Osteocyte (in vitro differentiated cells): ENCODE results near the gene CEACAM20. TPM values are rescaled to one million over a fixed set of nuclear protein-coding genes. Genes with fewer than 3 reads are reported as not detected.

ENCODE experiments used
- DNase-seq: peaks from one replicate; pipeline ENCODE4 v3.0.0; 2021; ENCODE audit warnings: mixed read lengths; ENCODE audit not compliant: unreplicated experiment; ENCODE audit errors: extremely low spot score
- H3K27ac Mint-ChIP-seq: one replicate; pipeline ENCODE4 v1.8.0; 2021; ENCODE audit warnings: mild to moderate bottlenecking, mixed read lengths; ENCODE audit not compliant: unreplicated experiment
- H3K27me3 Mint-ChIP-seq: one replicate; pipeline ENCODE4 v1.8.0; 2021; ENCODE audit warnings: mixed read lengths; ENCODE audit not compliant: unreplicated experiment
- H3K36me3 Mint-ChIP-seq: one replicate; pipeline ENCODE4 v1.8.0; 2021; ENCODE audit warnings: mixed read lengths; ENCODE audit not compliant: unreplicated experiment
- H3K4me1 Mint-ChIP-seq: one replicate; pipeline ENCODE4 v1.8.0; 2021; ENCODE audit warnings: mixed read lengths; ENCODE audit not compliant: unreplicated experiment
- H3K4me3 Mint-ChIP-seq: one replicate; pipeline ENCODE4 v1.8.0; 2021; ENCODE audit warnings: mild to moderate bottlenecking, moderate library complexity, mixed read lengths; ENCODE audit not compliant: unreplicated experiment
- H3K9me3 Mint-ChIP-seq: one replicate; pipeline ENCODE4 v1.8.0; 2021; ENCODE audit warnings: mixed read lengths; ENCODE audit not compliant: unreplicated experiment
- total RNA-seq: library from RNA; stranded (reverse); gene quantifications from 2 replicates; pipeline ENCODE4 v1.2.1, GENCODE V29; 2021
- TF ChIP-seq, protein P1 (sequence below): fragments of 200-600 bp; sonication (generic); IDR thresholded peaks from 2 replicates; pipeline ENCODE4 v1.5.0; 2021; ENCODE audit warnings: antibody characterized with exemption, mild to moderate bottlenecking, moderate library complexity

Gene CEACAM20
- total RNA-seq, 1 donor from 2014 or later = not detected

GRCh38 chr19:44512326-44513298 lies 16.9 kb downstream of the CEACAM20 start:
- Mint-ChIP-seq H3K36me3 (no peaks in the 10 kb centered on the region), H3K27ac (no peak overlapping the region), H3K4me3 (no peak overlapping the region), H3K27me3 (peaks cover 25% of the 10 kb centered on the region), H3K4me1 (no peaks in the 10 kb centered on the region), H3K9me3 (no peaks in the 10 kb centered on the region)
- TF ChIP-seq, protein P1, sequence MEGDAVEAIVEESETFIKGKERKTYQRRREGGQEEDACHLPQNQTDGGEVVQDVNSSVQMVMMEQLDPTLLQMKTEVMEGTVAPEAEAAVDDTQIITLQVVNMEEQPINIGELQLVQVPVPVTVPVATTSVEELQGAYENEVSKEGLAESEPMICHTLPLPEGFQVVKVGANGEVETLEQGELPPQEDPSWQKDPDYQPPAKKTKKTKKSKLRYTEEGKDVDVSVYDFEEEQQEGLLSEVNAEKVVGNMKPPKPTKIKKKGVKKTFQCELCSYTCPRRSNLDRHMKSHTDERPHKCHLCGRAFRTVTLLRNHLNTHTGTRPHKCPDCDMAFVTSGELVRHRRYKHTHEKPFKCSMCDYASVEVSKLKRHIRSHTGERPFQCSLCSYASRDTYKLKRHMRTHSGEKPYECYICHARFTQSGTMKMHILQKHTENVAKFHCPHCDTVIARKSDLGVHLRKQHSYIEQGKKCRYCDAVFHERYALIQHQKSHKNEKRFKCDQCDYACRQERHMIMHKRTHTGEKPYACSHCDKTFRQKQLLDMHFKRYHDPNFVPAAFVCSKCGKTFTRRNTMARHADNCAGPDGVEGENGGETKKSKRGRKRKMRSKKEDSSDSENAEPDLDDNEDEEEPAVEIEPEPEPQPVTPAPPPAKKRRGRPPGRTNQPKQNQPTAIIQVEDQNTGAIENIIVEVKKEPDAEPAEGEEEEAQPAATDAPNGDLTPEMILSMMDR = peak; percentile 34
- DNase-seq = no peak

- H3K27me3 Mint-ChIP-seq = peaks cover 46% of the 10 kb centered on the region
- no peaks in the 10 kb centered on the region for H3K36me3 Mint-ChIP-seq
- no peak for DNase-seq
- H3K4me1 Mint-ChIP-seq = no peaks in the 10 kb centered on the region
- H3K27ac Mint-ChIP-seq = no peak overlapping the region
- TF ChIP-seq, protein P1 = no peak
- H3K4me3 Mint-ChIP-seq = no peak overlapping the region
- no peaks in the 10 kb centered on the region for H3K9me3 Mint-ChIP-seq
Measured at GRCh38 chr19:44509478-44509877, 20.0 kb downstream of the CEACAM20 start.

DNA sequence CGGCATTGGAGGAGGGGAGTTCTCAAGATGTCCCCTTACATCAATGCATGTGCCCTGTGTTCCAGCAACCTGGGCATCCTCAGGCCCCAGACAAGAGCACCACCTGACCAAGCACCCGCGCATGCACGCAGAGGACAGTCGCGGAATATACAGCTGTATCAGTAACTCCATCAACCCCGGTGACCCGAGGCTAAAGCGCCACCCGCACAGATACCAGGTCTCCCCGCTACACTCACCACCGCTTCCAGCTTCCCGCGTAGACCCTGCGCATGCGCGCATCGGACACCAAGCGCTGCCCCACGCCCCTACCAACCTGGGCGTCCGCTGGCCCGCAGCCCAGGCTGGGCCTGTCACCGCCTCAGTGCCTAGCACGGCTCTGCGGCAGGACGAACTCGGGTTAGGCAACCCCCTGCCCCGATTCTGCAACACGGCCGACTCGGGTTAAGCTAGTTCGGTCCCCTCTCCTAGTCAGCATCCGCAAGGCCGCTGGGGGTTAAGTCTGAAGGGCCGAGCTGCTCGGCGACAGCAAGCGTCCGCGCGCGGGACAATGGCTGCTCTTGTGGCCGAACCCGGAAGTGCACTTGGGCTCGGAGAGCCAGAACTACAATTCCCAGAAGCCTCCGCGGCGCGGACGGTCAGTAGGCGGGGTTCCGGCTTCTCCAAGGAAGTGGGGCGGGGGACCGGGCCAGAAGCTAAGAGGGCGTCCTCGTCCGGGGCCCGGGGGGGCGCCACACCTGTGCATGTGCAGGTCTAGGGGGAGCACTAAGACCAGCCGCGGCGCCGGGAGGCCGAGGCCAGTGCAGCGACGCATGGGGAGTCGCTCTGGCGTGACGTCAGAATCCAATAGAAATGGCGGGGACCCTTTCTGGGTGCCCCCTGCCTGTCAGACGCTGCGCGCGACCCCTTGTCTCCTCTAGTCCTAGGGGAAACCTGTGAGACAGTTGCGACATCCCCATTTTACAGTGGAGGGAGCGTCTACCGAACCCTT lies 29.2 kb downstream of the CEACAM20 start, which contains the start of gene ZNF180:
ZNF180 (minus strand) TSS at position 561 of the 988 bp plus-strand sequence. CDS start 3,188 bp downstream, outside the sequence.
- peak within 1 kb of the TSS; percentile 95 for H3K4me3 Mint-ChIP-seq
- H3K9me3 Mint-ChIP-seq = peaks cover 15% of the 10 kb centered on the region
- peaks cover 32% of the 10 kb centered on the region for H3K36me3 Mint-ChIP-seq
- H3K27ac Mint-ChIP-seq = peak within 1 kb of the TSS; percentile 89
- peak; percentile 97 for DNase-seq
- peaks cover 9% of the 10 kb centered on the region for H3K27me3 Mint-ChIP-seq
- TF ChIP-seq, protein P1 = peak; percentile 48
- peaks cover 25% of the 10 kb centered on the region for H3K4me1 Mint-ChIP-seq

DNA sequence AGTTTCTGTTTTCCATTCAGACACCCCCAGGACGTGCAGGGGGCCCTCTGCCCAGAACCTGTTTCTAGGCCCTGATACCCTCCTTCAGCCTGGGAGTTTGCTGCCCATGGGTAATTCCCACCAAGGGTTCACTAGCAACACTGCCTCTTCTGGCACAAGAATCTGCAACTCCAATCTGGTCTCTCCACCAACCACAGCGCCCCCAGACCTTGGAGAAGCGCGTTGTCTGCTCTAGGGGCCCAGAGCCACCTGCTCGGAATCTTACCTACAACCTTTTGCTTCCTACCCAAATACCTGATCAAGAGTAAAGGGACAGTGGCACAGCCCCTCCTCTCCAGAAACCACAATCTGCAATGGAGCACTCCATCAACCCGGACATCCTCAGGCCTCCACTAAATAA lies 29.9 kb downstream of the CEACAM20 start:
- peaks cover 22% of the 10 kb centered on the region for H3K9me3 Mint-ChIP-seq
- TF ChIP-seq, protein P1 = no peak
- peak overlapping the region; percentile 89 for H3K27ac Mint-ChIP-seq
- peaks cover 39% of the 10 kb centered on the region for H3K36me3 Mint-ChIP-seq
- peak overlapping the region; percentile 95 for H3K4me3 Mint-ChIP-seq
- H3K27me3 Mint-ChIP-seq = peaks cover 7% of the 10 kb centered on the region
- DNase-seq = no peak
- H3K4me1 Mint-ChIP-seq = peaks cover 25% of the 10 kb centered on the region
